Liver (tissue), 10 donors: ENCODE measurements around the gene TRIM23. TPM values are rescaled to one million over a fixed set of nuclear protein-coding genes. Genes with fewer than 3 reads are reported as not detected.

Experiments used
- DNase-seq: peaks from one replicate; pipeline ENCODE4 v3.0.0-alpha.2; 2017; ENCODE audit warnings: low spot score
- H3K27ac ChIP-seq, 2 donors: one replicate each; pipeline ENCODE4 v1.7.0; 2013; ENCODE audit warnings: inconsistent platforms in 2 of 2, low read length in 2 of 2, control low read depth in 1 of 2, low read depth in 1 of 2, mild to moderate bottlenecking in 1 of 2
- H3K27me3 ChIP-seq, 4 donors: one replicate each; pipeline versions ENCODE4 v1.6.1 to v1.7.0; 2013; ENCODE audit warnings: low read length in 3 of 4, inconsistent platforms in 1 of 4, mild to moderate bottlenecking in 1 of 4, moderate library complexity in 1 of 4; ENCODE audit not compliant: control insufficient read depth in 4 of 4, insufficient read depth in 4 of 4
- H3K36me3 ChIP-seq, 4 donors: one replicate each; pipeline versions ENCODE4 v1.6.1 to v1.7.0; 2013; ENCODE audit warnings: low read length in 3 of 4, mild to moderate bottlenecking in 3 of 4, low read depth in 1 of 4, moderate library complexity in 1 of 4; ENCODE audit not compliant: control insufficient read depth in 4 of 4, insufficient read depth in 3 of 4
- H3K4me1 ChIP-seq, 4 donors: one replicate each; pipeline versions ENCODE4 v1.6.1 to v1.7.0; 2013; ENCODE audit warnings: low read length in 3 of 4, mild to moderate bottlenecking in 3 of 4, moderate library complexity in 1 of 4; ENCODE audit not compliant: control insufficient read depth in 4 of 4, insufficient read depth in 4 of 4
- H3K4me3 ChIP-seq, 3 donors: one replicate each; pipeline versions ENCODE4 v1.6.1 to v1.7.0; 2013; ENCODE audit warnings: low read length in 3 of 3, control low read depth in 1 of 3, low read depth in 1 of 3, mild to moderate bottlenecking in 1 of 3
- H3K9ac ChIP-seq, 2 donors: one replicate each; pipeline ENCODE4 v1.7.0; 2013; ENCODE audit warnings: low read length in 2 of 2, mild to moderate bottlenecking in 2 of 2, moderate library complexity in 2 of 2, control low read depth in 1 of 2, low read depth in 1 of 2
- H3K9me3 ChIP-seq, 4 donors: one replicate each; pipeline versions ENCODE4 v1.6.1 to v1.7.0; 2013; ENCODE audit warnings: low read length in 3 of 4; ENCODE audit not compliant: control insufficient read depth in 4 of 4
- FOXA1 ChIP-seq: IDR thresholded peaks from 2 replicates; pipeline ENCODE4 v1.6.1; 2016; ENCODE audit warnings: antibody characterized with exemption
- FOXA2 ChIP-seq: IDR thresholded peaks from 2 replicates; pipeline ENCODE4 v1.6.1; 2016; ENCODE audit warnings: antibody characterized with exemption
- GABPA ChIP-seq, 2 donors: IDR thresholded peaks in 1 of 2; conservative IDR thresholded peaks in 1 of 2; 2 replicates each; pipeline ENCODE4 v1.6.1; 2016; ENCODE audit warnings: antibody characterized with exemption in 2 of 2, mild to moderate bottlenecking in 1 of 2, moderate library complexity in 1 of 2
- HNF4A ChIP-seq, 2 donors: conservative IDR thresholded peaks; 2 replicates each; pipeline ENCODE4 v1.6.1; 2016; ENCODE audit warnings: antibody characterized with exemption in 2 of 2, mild to moderate bottlenecking in 2 of 2
- HNF4G ChIP-seq: IDR thresholded peaks from 2 replicates; pipeline ENCODE4 v1.6.1; 2016; ENCODE audit warnings: antibody characterized with exemption
- JUND ChIP-seq, 2 donors: IDR thresholded peaks; 2 replicates each; pipeline ENCODE4 v1.6.1; 2016; ENCODE audit warnings: antibody characterized with exemption in 2 of 2
- NR2F2 ChIP-seq: IDR thresholded peaks from 2 replicates; pipeline ENCODE4 v1.6.1; 2016; ENCODE audit warnings: antibody characterized with exemption
- RXRA ChIP-seq, 2 donors: IDR thresholded peaks; 2 replicates each; pipeline ENCODE4 v1.6.1; 2017 to 2018; ENCODE audit warnings: antibody characterized with exemption in 2 of 2, mild to moderate bottlenecking in 1 of 2
- SP1 ChIP-seq: IDR thresholded peaks from 2 replicates; pipeline ENCODE4 v1.6.1; 2018; ENCODE audit warnings: antibody characterized with exemption, mild to moderate bottlenecking
- TAF1 ChIP-seq: conservative IDR thresholded peaks from 2 replicates; pipeline ENCODE4 v1.6.1; 2016; ENCODE audit warnings: antibody characterized with exemption, mild to moderate bottlenecking
- WGBS: extraction: QIAGEN DNeasy Blood & Tissue Kit; methylation state at CpG from one replicate; pipeline ENCODE4 v1.1.7; 2013; 5-methylcytosine and 5-hydroxymethylcytosine counted together
- polyA plus RNA-seq, 2 donors: library from polyadenylated mRNA; stranded (reverse) in 1 of 2; unstranded in 1 of 2; fragments of 200-250 nt in 1 of 2; fragments of >200 nt in 1 of 2; fragmentation: Nextera tagmentation in 1 of 2; extraction: Ambion mirVana in 1 of 2; gene quantifications; one replicate each; pipeline versions ENCODE4 v1.2.1 to v1.2.3, GENCODE V29; 2013 to 2015
- small RNA-seq: library from RNA; depleted of rRNA; stranded (forward); fragments of <200 nt; gene quantifications from one replicate; pipeline ENCODE3, GENCODE V24; 2014
- total RNA-seq, 2 donors: library from RNA; depleted of rRNA; stranded (reverse); fragments of >200 nt; gene quantifications; one replicate each; pipeline ENCODE4 v1.2.3, GENCODE V29; 2014
- TF ChIP-seq, protein P1 (sequence below): IDR thresholded peaks from 2 replicates; pipeline ENCODE4 v1.6.1; 2016; ENCODE audit warnings: antibody characterized with exemption, mild to moderate bottlenecking
- TF ChIP-seq, protein P2 (sequence below): IDR thresholded peaks from 2 replicates; pipeline ENCODE4 v1.6.1; 2016; ENCODE audit warnings: antibody characterized with exemption
- TF ChIP-seq, protein P3 (sequence below): fragments of 150-350 bp; IDR thresholded peaks from 2 replicates; pipeline ENCODE4 v1.5.1; 2017; ENCODE audit warnings: improper control_type of control experiment, low read depth, low read length; ENCODE audit not compliant: missing input control
- donor health status: healthy.
- donor health status: healthy.
- donor health status: healthy.
- donor health status: healthy.
- donor health status: healthy.

Gene TRIM23
- total and polyA plus RNA-seq, 4 donors, result 3.1 to 25.0 (median 9.1) TPM

DNA sequence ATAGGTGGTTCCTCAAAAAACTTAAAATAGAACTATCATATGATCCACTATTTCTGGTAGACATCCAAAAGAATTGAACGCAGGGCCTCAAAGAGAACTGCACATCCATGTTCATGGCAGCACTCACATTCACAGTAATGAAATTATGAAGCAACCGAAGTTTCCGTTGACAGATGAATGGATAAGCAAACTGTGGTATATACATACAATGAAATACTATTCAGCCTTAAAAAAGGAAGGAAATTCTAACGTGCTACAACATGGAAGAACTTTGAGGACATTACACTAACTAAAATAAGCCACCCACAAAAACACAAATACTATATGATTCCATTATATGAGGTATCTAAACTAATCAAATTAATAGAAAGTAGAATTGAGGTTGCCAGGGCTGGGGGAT, 79.7 kb downstream of the TRIM23 start:
- 98% methylated on average over 4 of the region's 4 CpGs for WGBS
- no peak for DNase-seq
- Histone ChIP-seq H3K27me3 (no peaks in the 10 kb centered on the region), H3K4me1 (no peaks in the 10 kb centered on the region), H3K27ac (no peak overlapping the region), H3K36me3 (peaks cover 0 to 3% (median 0%) of the 10 kb centered on the region in 4 donors), H3K9ac (no peak overlapping the region), H3K9me3 (no peaks in the 10 kb centered on the region), H3K4me3 (no peak overlapping the region)
- no peak for TF ChIP-seq JUND (IDR thresholded peaks at IDR 0.05)
- no peak for TF ChIP-seq SP1
- TF ChIP-seq, protein P1, sequence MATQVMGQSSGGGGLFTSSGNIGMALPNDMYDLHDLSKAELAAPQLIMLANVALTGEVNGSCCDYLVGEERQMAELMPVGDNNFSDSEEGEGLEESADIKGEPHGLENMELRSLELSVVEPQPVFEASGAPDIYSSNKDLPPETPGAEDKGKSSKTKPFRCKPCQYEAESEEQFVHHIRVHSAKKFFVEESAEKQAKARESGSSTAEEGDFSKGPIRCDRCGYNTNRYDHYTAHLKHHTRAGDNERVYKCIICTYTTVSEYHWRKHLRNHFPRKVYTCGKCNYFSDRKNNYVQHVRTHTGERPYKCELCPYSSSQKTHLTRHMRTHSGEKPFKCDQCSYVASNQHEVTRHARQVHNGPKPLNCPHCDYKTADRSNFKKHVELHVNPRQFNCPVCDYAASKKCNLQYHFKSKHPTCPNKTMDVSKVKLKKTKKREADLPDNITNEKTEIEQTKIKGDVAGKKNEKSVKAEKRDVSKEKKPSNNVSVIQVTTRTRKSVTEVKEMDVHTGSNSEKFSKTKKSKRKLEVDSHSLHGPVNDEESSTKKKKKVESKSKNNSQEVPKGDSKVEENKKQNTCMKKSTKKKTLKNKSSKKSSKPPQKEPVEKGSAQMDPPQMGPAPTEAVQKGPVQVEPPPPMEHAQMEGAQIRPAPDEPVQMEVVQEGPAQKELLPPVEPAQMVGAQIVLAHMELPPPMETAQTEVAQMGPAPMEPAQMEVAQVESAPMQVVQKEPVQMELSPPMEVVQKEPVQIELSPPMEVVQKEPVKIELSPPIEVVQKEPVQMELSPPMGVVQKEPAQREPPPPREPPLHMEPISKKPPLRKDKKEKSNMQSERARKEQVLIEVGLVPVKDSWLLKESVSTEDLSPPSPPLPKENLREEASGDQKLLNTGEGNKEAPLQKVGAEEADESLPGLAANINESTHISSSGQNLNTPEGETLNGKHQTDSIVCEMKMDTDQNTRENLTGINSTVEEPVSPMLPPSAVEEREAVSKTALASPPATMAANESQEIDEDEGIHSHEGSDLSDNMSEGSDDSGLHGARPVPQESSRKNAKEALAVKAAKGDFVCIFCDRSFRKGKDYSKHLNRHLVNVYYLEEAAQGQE, result no peak
- TF ChIP-seq, protein P2, sequence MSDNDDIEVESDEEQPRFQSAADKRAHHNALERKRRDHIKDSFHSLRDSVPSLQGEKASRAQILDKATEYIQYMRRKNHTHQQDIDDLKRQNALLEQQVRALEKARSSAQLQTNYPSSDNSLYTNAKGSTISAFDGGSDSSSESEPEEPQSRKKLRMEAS, result no peak
- TF ChIP-seq FOXA1, result no peak
- TF ChIP-seq, protein P3, sequence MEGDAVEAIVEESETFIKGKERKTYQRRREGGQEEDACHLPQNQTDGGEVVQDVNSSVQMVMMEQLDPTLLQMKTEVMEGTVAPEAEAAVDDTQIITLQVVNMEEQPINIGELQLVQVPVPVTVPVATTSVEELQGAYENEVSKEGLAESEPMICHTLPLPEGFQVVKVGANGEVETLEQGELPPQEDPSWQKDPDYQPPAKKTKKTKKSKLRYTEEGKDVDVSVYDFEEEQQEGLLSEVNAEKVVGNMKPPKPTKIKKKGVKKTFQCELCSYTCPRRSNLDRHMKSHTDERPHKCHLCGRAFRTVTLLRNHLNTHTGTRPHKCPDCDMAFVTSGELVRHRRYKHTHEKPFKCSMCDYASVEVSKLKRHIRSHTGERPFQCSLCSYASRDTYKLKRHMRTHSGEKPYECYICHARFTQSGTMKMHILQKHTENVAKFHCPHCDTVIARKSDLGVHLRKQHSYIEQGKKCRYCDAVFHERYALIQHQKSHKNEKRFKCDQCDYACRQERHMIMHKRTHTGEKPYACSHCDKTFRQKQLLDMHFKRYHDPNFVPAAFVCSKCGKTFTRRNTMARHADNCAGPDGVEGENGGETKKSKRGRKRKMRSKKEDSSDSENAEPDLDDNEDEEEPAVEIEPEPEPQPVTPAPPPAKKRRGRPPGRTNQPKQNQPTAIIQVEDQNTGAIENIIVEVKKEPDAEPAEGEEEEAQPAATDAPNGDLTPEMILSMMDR, result no peak
- no peak for TF ChIP-seq TAF1
- no peak for TF ChIP-seq HNF4A (conservative IDR thresholded peaks at IDR 0.05)
- no peak for TF ChIP-seq HNF4G
- no peak for TF ChIP-seq GABPA (IDR thresholded peaks at IDR 0.05 in 1 of 2, conservative IDR thresholded peaks at IDR 0.05 in 1 of 2)
- no peak for TF ChIP-seq RXRA (IDR thresholded peaks at IDR 0.05)

DNA sequence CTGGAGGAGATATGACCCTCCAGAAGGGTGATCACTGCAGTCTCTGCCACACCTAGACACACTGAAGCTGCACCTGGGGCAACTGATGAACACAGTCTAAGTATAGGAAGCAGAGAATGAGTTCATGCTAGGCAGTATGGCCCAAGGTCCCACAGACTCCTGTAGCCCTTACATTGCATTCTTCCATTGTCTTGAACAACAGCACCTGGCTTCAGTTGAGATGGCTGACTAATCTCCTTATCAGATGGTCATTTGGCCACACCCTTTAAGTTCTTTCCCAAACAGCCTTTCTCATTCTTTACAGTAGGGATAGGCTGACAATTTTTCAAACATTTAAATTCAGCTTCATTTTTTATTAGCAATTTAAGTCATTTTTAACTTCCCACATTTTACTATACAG, 84.3 kb downstream of the TRIM23 start:
- H3K27ac ChIP-seq, result no peak overlapping the region
- TF ChIP-seq FOXA2, result no peak
- TF ChIP-seq NR2F2, result no peak
- no peak for TF ChIP-seq GABPA (IDR thresholded peaks at IDR 0.05 in 1 of 2, conservative IDR thresholded peaks at IDR 0.05 in 1 of 2)
- TF ChIP-seq, protein P2, result no peak
- TF ChIP-seq HNF4G, result no peak
- no peak overlapping the region for H3K9ac ChIP-seq
- no peak overlapping the region for H3K4me3 ChIP-seq
- peaks cover 0 to 3% (median 0%) of the 10 kb centered on the region in 4 donors for H3K36me3 ChIP-seq
- H3K9me3 ChIP-seq, result no peaks in the 10 kb centered on the region
- no peak for DNase-seq
- H3K27me3 ChIP-seq, result no peaks in the 10 kb centered on the region
- H3K4me1 ChIP-seq, result no peaks in the 10 kb centered on the region

Small RNA genes within 50 kb of the gene (small RNA-seq; reads per million reads assigned to genes)
- gene RNU6-540P, result not detected

Other genes with a start within 250 kb of the TRIM23 start
- 1 to 10 TPM in 1 of 2 donors, under 1 TPM in 1; 0.92 to 2.0 TPM for gene ADAMTS6, start 142.4 kb downstream of the TRIM23 start, total RNA-seq
- under 1 TPM; 0.06 to 0.26 TPM for gene ADAMTS6, start 142.4 kb downstream of the TRIM23 start, polyA plus RNA-seq
- 10 to 100 TPM in 1 of 2 donors, under 1 TPM in 1; 0.33 to 23.1 TPM for gene CENPK, start 61.2 kb downstream of the TRIM23 start, total RNA-seq
- gene CENPK, start 61.2 kb downstream of the TRIM23 start, polyA plus RNA-seq, result 1 to 10 TPM in 1 of 2 donors, under 1 TPM in 1; 0.79 to 1.1 TPM
- 10 to 100 TPM; 14.4 to 23.7 TPM for gene PPWD1, start 61.0 kb downstream of the TRIM23 start, total RNA-seq
- 1 to 10 TPM; 5.8 to 9.2 TPM for gene PPWD1, start 61.0 kb downstream of the TRIM23 start, polyA plus RNA-seq
- gene SHLD3, start 694 bp upstream of the TRIM23 start, total RNA-seq, result 1 to 10 TPM; 1.8 to 2.5 TPM
- 1 to 10 TPM; 1.0 to 1.9 TPM for gene SHLD3, start 694 bp upstream of the TRIM23 start, polyA plus RNA-seq
- 10 to 100 TPM; 10.7 to 11.2 TPM for gene TRAPPC13, start 694 bp upstream of the TRIM23 start, total RNA-seq
- gene TRAPPC13, start 694 bp upstream of the TRIM23 start, polyA plus RNA-seq, result 1 to 10 TPM; 6.8 to 8.9 TPM
- gene SGTB, start 97.8 kb upstream of the TRIM23 start, total RNA-seq, result 1 to 10 TPM; 2.7 to 3.2 TPM
- 1 to 10 TPM in 1 of 2 donors, under 1 TPM in 1; 0.79 to 1.0 TPM for gene SGTB, start 97.8 kb upstream of the TRIM23 start, polyA plus RNA-seq
- gene NLN, start 97.9 kb upstream of the TRIM23 start, total RNA-seq, result 10 to 100 TPM; 13.4 to 26.4 TPM
- 10 to 100 TPM; 13.5 to 24.7 TPM for gene NLN, start 97.9 kb upstream of the TRIM23 start, polyA plus RNA-seq